K562 (cell line): ENCODE data around the gene DCAF5. TPM values are rescaled to one million over a fixed set of nuclear protein-coding genes. Genes with fewer than 3 reads are reported as not detected.

Experiments used
- CHD7 ChIP-seq: fragments of 200-600 bp; sonication (generic); IDR thresholded peaks from one replicate; pipeline ENCODE4 v1.6.1; 2012; ENCODE audit warnings: mild to moderate bottlenecking, low read depth, low read length, inconsistent platforms
- FOXK1 ChIP-seq: sonication (generic); formaldehyde crosslinking; IDR thresholded peaks from 2 replicates; pipeline ENCODE4 v1.8.0; 2022; ENCODE audit warnings: missing genetic modification reagents, mild to moderate bottlenecking, borderline replicate concordance
- LCOR ChIP-seq: sonication (generic); formaldehyde crosslinking; IDR thresholded peaks from 2 replicates; pipeline ENCODE4 v1.8.0; 2022; ENCODE audit warnings: mild to moderate bottlenecking, missing genetic modification reagents
- NRF1 ChIP-seq, 2 experiments: fragments of 450-650 bp; IDR thresholded peaks in 1 of 2; conservative IDR thresholded peaks in 1 of 2; 2 replicates each; pipeline ENCODE4 v1.6.1; 2014; ENCODE audit warnings: mild to moderate bottlenecking in 2 of 2
- RBM22 ChIP-seq: fragments of 200-400 bp; formaldehyde crosslinking; IDR thresholded peaks from 2 replicates; pipeline ENCODE4 v1.6.1; 2018; ENCODE audit warnings: low read length, low read depth; ENCODE audit not compliant: poor library complexity, severe bottlenecking
- ZC3H4 ChIP-seq: sonication (generic); formaldehyde crosslinking; IDR thresholded peaks from 2 replicates; pipeline ENCODE4 v1.9.0; 2021; ENCODE audit warnings: missing genetic modification reagents, borderline replicate concordance
- ZNF24 ChIP-seq: fragments of 450-650 bp; IDR thresholded peaks from 2 replicates; pipeline ENCODE4 v1.6.1; 2016
- polyA plus RNA-seq, 8 experiments: library from polyadenylated mRNA; depleted of rRNA in 4 of 8; stranded (reverse) in 5 of 8; unstranded in 3 of 8; fragments of >200 nt; fragmentation: Nextera tagmentation in 2 of 8; fragmentation: Illumina TruSeq in 1 of 8; extraction: Ambion mirVana in 2 of 8; extraction: Trizol in 1 of 8; gene quantifications; 2 replicates each; pipeline versions ENCODE4 v1.2.1 to v1.2.3, GENCODE V29; 2011 to 2014; ENCODE audit warnings: inconsistent platforms in 1 of 8, missing spikeins in 1 of 8
- total RNA-seq, 7 experiments: library from RNA; depleted of rRNA in 6 of 7; stranded (reverse); fragments of >200 nt in 6 of 7; fragmentation: Illumina TruSeq in 2 of 7; extraction: Trizol in 2 of 7; gene quantifications; 2 replicates each; pipeline versions ENCODE4 v1.2.1 to v1.2.3, GENCODE V29; 2011 to 2021; ENCODE audit warnings: low replicate concordance in 1 of 7
- TF ChIP-seq, protein P1 (sequence below): fragments of 200-800 bp; sonication (Bioruptor generic); IDR thresholded peaks from 2 replicates; pipeline ENCODE4 v1.6.1; 2016; ENCODE audit warnings: missing genetic modification characterization, missing compliant biosample characterization

DCAF5 gene
- total and polyA plus RNA-seq, 9 of the 15 experiments (the other 6 are each of a cell fraction or from before 2014, with no cell fraction given) = 5.6 to 24.1 (median 12.7) TPM

GRCh38 chr14:69036757-69037506 lies 116.0 kb downstream of the DCAF5 start (continued):
- no peak for TF ChIP-seq CHD7
- TF ChIP-seq ZC3H4 (CRISPR knock-in tag) = no peak
- TF ChIP-seq NRF1 (conservative IDR thresholded peaks at IDR 0.05 in 1 of 2, IDR thresholded peaks at IDR 0.05 in 1 of 2) = no peak
- no peak for TF ChIP-seq LCOR (CRISPR knock-in tag)
- no peak for TF ChIP-seq ZNF24
- no peak for TF ChIP-seq FOXK1 (CRISPR knock-in tag)
- TF ChIP-seq, protein P1, sequence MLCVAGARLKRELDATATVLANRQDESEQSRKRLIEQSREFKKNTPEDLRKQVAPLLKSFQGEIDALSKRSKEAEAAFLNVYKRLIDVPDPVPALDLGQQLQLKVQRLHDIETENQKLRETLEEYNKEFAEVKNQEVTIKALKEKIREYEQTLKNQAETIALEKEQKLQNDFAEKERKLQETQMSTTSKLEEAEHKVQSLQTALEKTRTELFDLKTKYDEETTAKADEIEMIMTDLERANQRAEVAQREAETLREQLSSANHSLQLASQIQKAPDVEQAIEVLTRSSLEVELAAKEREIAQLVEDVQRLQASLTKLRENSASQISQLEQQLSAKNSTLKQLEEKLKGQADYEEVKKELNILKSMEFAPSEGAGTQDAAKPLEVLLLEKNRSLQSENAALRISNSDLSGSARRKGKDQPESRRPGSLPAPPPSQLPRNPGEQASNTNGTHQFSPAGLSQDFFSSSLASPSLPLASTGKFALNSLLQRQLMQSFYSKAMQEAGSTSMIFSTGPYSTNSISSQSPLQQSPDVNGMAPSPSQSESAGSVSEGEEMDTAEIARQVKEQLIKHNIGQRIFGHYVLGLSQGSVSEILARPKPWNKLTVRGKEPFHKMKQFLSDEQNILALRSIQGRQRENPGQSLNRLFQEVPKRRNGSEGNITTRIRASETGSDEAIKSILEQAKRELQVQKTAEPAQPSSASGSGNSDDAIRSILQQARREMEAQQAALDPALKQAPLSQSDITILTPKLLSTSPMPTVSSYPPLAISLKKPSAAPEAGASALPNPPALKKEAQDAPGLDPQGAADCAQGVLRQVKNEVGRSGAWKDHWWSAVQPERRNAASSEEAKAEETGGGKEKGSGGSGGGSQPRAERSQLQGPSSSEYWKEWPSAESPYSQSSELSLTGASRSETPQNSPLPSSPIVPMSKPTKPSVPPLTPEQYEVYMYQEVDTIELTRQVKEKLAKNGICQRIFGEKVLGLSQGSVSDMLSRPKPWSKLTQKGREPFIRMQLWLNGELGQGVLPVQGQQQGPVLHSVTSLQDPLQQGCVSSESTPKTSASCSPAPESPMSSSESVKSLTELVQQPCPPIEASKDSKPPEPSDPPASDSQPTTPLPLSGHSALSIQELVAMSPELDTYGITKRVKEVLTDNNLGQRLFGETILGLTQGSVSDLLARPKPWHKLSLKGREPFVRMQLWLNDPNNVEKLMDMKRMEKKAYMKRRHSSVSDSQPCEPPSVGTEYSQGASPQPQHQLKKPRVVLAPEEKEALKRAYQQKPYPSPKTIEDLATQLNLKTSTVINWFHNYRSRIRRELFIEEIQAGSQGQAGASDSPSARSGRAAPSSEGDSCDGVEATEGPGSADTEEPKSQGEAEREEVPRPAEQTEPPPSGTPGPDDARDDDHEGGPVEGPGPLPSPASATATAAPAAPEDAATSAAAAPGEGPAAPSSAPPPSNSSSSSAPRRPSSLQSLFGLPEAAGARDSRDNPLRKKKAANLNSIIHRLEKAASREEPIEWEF (CRISPR knock-in tag) = no peak
- TF ChIP-seq RBM22 = no peak
